ENCODE measurements around the gene NFATC4. TPM values are rescaled to one million over a fixed set of nuclear protein-coding genes. Genes with fewer than 3 reads are reported as not detected.

NFATC4 gene
- total and polyA plus RNA-seq, 2 of the 4 experiments (the other 2 are of a cell fraction): 15.6 to 35.8 TPM

- Histone ChIP-seq H3K23ac (ENCODE audit: low read depth, low read length) (0 out of 2 replicates have a peak overlapping the region, but pooled peaks have one; percentile 81), H3K4me2 (ENCODE audit: low read depth, low read length) (peak overlapping the region; percentile 89; the same call in 1 of the 2 replicates), H2AK5ac (ENCODE audit: low read depth, low read length) (no peak overlapping the region), H2AFZ (replicated peaks; ENCODE audit: low read length, poor library complexity) (peak overlapping the region; percentile 91), H2BK120ac (ENCODE audit: low read depth, low read length) (no peak overlapping the region), H3K9me1 (ENCODE audit: insufficient read depth, low read length) (peaks cover 3% of the 10 kb centered on the region; the same call in 1 of the 2 replicates), H4K8ac (ENCODE audit: low read depth in 2 of 2, low read length in 2 of 2) (peak overlapping the region in 1 of 2 experiments; percentile 77; a peak in 1 of 4 replicates), H4K5ac (ENCODE audit: low read depth, low read length) (no peak overlapping the region), H2BK5ac (ENCODE audit: low read depth, low read length, poor library complexity, severe bottlenecking) (no peak overlapping the region), H3K56ac (ENCODE audit: extremely low read depth, insufficient read depth, low read length) (no peak overlapping the region), H3K14ac (replicated peaks; ENCODE audit: low read depth, low read length) (no peak overlapping the region), H2BK15ac (ENCODE audit: low read depth, low read length) (no peak overlapping the region), H3K9ac (ENCODE audit: low read depth, low read length) (no peak overlapping the region; the same call in 1 of the 2 replicates), H2BK20ac (ENCODE audit: low read depth, low read length) (no peak overlapping the region), H3K4me1 (ENCODE audit: control insufficient read depth, insufficient read depth, low read length) (peaks cover 17% of the 10 kb centered on the region), H3K27ac (ENCODE audit: insufficient read depth, low read length) (no peak overlapping the region), H3K36me3 (ENCODE audit: control insufficient read depth, insufficient read depth, low read length) (0 out of 2 replicates have a peak, but pooled peaks cover 2% of the 10 kb centered on the region), H4K20me1 (ENCODE audit: insufficient read depth, low read length) (no peaks in the 10 kb centered on the region), H3K4me3 (ENCODE audit: insufficient read depth, low read depth, low read length) (peak overlapping the region; percentile 67), H3K79me1 (ENCODE audit: low read depth in 1 of 2, low read length in 2 of 2) (peaks cover 0 to 13% of the 10 kb centered on the region in 2 experiments; a peak in 1 of 4 replicates), H4K91ac (ENCODE audit: insufficient read depth, low read depth, low read length) (no peak overlapping the region; the same call in 1 of the 2 replicates), H3K9me3 (ENCODE audit: control insufficient read depth, insufficient read depth, low read length) (no peaks in the 10 kb centered on the region), H3K18ac (ENCODE audit: low read depth, low read length) (no peak overlapping the region), H3K27me3 (ENCODE audit: control insufficient read depth, insufficient read depth, low read length) (no peaks in the 10 kb centered on the region), H2AK9ac (replicated peaks; ENCODE audit: low read depth, low read length, poor library complexity) (peak overlapping the region; percentile 86), H3K4ac (ENCODE audit: low read depth, low read length) (peak overlapping the region; percentile 87)
- ChIA-PET CTCF (interaction anchor here (0.9 kb wide), 1 partner anchor 35 kb away, joined by 3 read pairs; no protein-coding TSS in a partner anchor), POLR2A (ENCODE audit: unreplicated experiment) (interaction anchor here (0.6 kb wide), 1 partner anchor 30 kb away, joined by 3 read pairs; the partner anchor contains the start of genes CBLN3 and KHNYN)
- TF ChIP-seq MAFK (IDR thresholded peaks at IDR 0.05; ENCODE audit: low read depth, low read length) (peak; percentile 71), USF2 (IDR thresholded peaks at IDR 0.05; ENCODE audit: low read depth, low read length) (no peak)
- intact Hi-C loops (cut with micrococcal nuclease) (loop anchor here (2.0 kb wide), 1 partner anchor 33 kb away; no protein-coding TSS in a partner anchor), in situ Hi-C loops (cut with MboI; ENCODE audit: low sequenced_read_pairs) (no loop called here), dilution Hi-C loops (cut with HindIII; ENCODE audit: low sequenced_read_pairs, unreplicated experiment) (no loop called here)
- DNase-seq (no peak), ATAC-seq (ENCODE audit: low read depth) (no peak)
- BruUV-seq (replicated peaks): no TSS peak
- WGBS, 2 experiments (ENCODE audit: extremely low coverage in 2 of 2, insufficient read length in 1 of 2): no CpG with 5 or more reads among the region's 4 CpGs
These were observed 32.2 kb downstream of the NFATC4 start for GRCh38 chr14:24399999-24400718.

All from IMR-90 (cell line).